ENCODE measurements around the gene STMP1. TPM values are rescaled to one million over a fixed set of nuclear protein-coding genes. Genes with fewer than 3 reads are reported as not detected.

The STMP1 gene
- total RNA-seq, 1 donor from 2014 or later: 28.2 TPM

DNA sequence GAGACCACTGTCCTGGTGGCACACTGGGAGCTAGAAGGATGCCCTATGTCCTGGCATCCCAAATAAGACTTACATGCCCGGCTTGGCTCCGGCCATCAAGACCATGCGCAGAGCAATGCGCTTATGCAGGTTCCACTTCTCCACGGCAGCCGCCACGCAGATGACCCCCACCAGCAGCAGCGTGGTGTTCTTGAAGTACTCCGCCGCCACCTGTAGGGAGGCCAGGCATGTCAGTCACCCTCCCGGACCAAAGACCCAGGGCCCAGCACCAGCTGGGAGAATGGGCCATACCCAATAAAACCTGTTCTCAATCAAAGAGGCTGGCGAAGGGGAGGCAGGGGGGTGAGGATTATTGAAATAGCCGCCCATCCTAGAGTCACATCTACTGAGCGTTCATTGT, 45.7 kb downstream of the STMP1 start:
- Histone ChIP-seq H3K27ac (replicated peaks) (no peak overlapping the region), H3K27me3 (ENCODE audit: low read depth) (no peaks in the 10 kb centered on the region), H3K4me1 (peaks cover 12% of the 10 kb centered on the region), H3K9me3 (replicated peaks) (no peaks in the 10 kb centered on the region), H3K36me3 (no peaks in the 10 kb centered on the region), H3K4me3 (no peak overlapping the region)
- intact Hi-C loops (cut with micrococcal nuclease): no loop called here
- no peak for DNase-seq
- TF ChIP-seq, protein P1, sequence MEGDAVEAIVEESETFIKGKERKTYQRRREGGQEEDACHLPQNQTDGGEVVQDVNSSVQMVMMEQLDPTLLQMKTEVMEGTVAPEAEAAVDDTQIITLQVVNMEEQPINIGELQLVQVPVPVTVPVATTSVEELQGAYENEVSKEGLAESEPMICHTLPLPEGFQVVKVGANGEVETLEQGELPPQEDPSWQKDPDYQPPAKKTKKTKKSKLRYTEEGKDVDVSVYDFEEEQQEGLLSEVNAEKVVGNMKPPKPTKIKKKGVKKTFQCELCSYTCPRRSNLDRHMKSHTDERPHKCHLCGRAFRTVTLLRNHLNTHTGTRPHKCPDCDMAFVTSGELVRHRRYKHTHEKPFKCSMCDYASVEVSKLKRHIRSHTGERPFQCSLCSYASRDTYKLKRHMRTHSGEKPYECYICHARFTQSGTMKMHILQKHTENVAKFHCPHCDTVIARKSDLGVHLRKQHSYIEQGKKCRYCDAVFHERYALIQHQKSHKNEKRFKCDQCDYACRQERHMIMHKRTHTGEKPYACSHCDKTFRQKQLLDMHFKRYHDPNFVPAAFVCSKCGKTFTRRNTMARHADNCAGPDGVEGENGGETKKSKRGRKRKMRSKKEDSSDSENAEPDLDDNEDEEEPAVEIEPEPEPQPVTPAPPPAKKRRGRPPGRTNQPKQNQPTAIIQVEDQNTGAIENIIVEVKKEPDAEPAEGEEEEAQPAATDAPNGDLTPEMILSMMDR (IDR thresholded peaks at IDR 0.05; ENCODE audit: borderline replicate concordance): no peak

DNA sequence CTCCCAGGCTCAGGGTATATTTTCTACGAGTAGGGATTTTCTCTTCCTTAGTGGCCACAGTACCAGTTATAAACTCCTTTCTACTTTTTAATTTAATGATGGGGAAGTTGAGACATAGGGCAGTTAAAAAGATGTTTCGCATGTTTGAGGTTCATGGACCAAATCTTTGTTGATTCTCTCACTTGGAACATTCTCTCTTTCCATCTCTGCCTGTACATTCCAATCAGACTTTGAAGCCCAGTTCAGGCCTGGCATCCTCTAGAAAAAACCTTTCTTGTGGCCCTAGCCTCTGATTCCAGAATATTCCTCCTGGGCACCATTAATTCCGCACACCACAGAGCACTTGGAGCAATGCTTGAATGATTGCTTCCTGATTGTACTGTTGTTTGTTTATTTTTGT, 47.2 kb downstream of the STMP1 start:
- Histone ChIP-seq H3K4me3 (no peak overlapping the region), H3K27ac (replicated peaks) (no peak overlapping the region), H3K9me3 (replicated peaks) (no peaks in the 10 kb centered on the region), H3K36me3 (no peaks in the 10 kb centered on the region), H3K4me1 (peaks cover 15% of the 10 kb centered on the region), H3K27me3 (ENCODE audit: low read depth) (no peaks in the 10 kb centered on the region)
- no peak for DNase-seq
- TF ChIP-seq, protein P1 (IDR thresholded peaks at IDR 0.05; ENCODE audit: borderline replicate concordance): no peak
- intact Hi-C loops (cut with micrococcal nuclease): no loop called here

DNA sequence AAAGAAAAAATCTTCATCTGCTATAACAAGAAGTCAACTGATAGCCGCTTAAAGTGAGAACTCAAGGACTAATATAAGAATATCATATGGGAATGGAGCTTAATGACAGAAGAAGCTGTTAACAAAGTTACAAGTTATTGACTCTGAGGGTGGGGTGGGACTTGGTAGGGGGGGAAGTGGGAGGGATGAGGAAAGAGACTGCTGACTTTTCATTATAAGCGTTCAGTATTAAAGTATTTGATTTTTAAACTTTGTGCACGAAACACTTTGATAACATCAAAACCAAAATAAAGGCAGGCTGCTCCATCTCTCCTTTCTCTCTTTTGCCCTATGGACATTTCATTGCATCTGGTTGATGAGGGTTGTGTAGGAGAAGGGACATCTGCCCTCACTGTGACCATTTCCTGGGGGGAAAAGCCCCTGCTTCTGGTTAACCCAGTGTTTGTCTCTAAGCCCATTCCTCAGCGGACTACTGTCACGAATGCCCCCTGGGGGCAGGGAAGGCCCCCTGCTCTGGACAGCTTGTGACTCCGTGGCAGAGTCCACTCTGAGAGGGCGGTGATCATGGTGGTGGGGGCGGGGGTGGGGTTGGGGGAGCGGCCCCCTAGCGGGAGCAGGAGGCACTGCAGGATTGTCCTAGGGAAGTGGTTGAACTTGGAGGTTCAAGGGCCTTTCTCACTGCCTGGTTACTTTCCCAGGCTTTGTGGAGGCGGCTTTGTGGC, 48.3 kb downstream of the STMP1 start:
- Histone ChIP-seq H3K36me3 (no peaks in the 10 kb centered on the region), H3K4me1 (peaks cover 15% of the 10 kb centered on the region), H3K27me3 (ENCODE audit: low read depth) (no peaks in the 10 kb centered on the region), H3K4me3 (no peak overlapping the region), H3K27ac (replicated peaks) (no peak overlapping the region), H3K9me3 (replicated peaks) (no peaks in the 10 kb centered on the region)
- intact Hi-C loops (cut with micrococcal nuclease): no loop called here
- TF ChIP-seq, protein P1 (IDR thresholded peaks at IDR 0.05; ENCODE audit: borderline replicate concordance): peak; percentile 68
- no peak for DNase-seq

DNA sequence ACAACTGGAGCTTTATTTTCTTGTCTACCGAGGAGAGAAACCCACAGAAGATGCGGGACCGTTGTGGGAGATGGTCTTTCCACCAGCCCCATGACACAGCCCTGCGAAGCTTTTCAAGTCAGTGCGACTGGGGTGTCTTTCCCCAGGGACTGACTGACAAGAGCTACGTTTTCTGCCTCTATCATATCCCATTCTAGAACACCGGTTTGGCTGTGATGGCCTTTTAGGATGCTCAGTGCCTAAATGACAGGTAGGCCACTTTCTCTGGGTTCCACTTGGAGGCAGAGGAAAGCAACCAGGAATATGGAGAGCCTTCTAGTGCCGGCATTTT, 48.8 kb downstream of the STMP1 start:
- Histone ChIP-seq H3K27me3 (ENCODE audit: low read depth) (no peaks in the 10 kb centered on the region), H3K27ac (replicated peaks) (no peak overlapping the region), H3K4me3 (no peak overlapping the region), H3K36me3 (no peaks in the 10 kb centered on the region), H3K4me1 (peaks cover 15% of the 10 kb centered on the region), H3K9me3 (replicated peaks) (no peaks in the 10 kb centered on the region)
- intact Hi-C loops (cut with micrococcal nuclease): no loop called here
- TF ChIP-seq, protein P1 (IDR thresholded peaks at IDR 0.05; ENCODE audit: borderline replicate concordance): no peak
- no peak for DNase-seq

DNA sequence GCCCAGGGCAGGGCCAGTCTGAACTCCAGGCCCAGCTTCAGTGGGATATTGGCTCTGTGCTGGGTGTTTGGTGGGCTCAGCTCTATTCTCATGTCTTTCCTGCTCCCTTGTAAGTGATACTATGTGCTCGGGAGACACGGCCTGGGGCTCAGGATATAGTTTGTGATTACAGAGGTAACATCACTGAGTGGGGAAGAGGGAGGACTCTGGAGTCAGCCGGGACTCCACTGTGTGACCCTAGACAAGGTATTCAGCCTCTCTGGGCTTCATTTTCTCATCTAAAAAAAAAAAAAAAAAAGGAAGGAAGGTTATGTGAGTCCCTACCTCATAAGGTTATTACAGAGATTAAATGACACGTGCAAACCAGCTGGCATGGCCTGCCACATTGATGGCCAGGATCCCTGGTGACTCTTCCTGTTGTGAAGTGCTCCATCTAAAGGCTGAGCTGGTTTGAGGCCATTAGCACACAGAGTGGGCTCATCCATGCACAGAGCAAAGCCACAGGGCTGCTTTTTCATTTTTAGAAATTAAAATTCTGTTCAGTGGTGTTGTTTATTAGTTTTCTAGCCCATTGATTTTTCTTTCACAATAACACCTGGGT, 50.0 kb downstream of the STMP1 start:
- intact Hi-C loops (cut with micrococcal nuclease): no loop called here
- Histone ChIP-seq H3K4me1 (peaks cover 19% of the 10 kb centered on the region), H3K9me3 (replicated peaks) (no peaks in the 10 kb centered on the region), H3K27ac (replicated peaks) (no peak overlapping the region), H3K4me3 (no peak overlapping the region), H3K36me3 (no peaks in the 10 kb centered on the region), H3K27me3 (ENCODE audit: low read depth) (no peaks in the 10 kb centered on the region)
- TF ChIP-seq, protein P1 (IDR thresholded peaks at IDR 0.05; ENCODE audit: borderline replicate concordance): no peak
- no peak for DNase-seq

All from left ventricle myocardium inferior (tissue), 1 donor.